Testis (tissue), 2 donors: ENCODE data around the gene IL5RA.

Source experiments
- CTCF ChIP-seq, 3 experiments: fragments of 450-650 bp in 2 of 3; fragments of 200-600 bp in 1 of 3; sonication (generic) in 1 of 3; IDR thresholded peaks; one replicate each; pipeline ENCODE4 v1.5.1; 2016 to 2019; ENCODE audit warnings: antibody characterized with exemption in 3 of 3, mild to moderate bottlenecking in 2 of 3, moderate library complexity in 1 of 3
- POLR2A ChIP-seq: fragments of 450-650 bp; IDR thresholded peaks from one replicate; pipeline ENCODE4 v1.6.1; 2017; ENCODE audit warnings: antibody characterized with exemption, mild to moderate bottlenecking, moderate library complexity

DNA sequence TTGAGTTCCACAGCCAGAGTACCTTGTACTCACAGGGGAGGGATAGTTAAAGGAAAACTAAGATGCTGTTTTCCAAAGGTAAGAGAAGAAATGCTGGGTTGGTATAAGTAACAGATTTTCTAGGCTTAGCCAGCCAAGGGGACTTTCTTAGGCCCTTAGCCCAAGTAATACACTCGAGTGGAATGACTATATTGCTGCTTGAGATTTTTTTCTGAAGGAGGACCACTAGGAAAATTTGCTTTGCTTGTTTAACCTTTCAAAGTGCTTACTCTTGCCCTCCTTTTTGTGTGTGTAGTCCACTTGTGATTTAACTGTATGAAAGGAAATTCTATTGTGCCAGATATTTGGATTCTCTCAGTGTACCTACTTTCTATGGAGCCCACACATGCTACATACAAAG lies 50.5 kb downstream of the IL5RA start:
- TF ChIP-seq CTCF (IDR thresholded peaks at IDR 0.05) (no peak), POLR2A (no peak)
